CD8-positive, alpha-beta memory T cell (primary cell): ENCODE results near the gene SLC30A2. TPM values are rescaled to one million over a fixed set of nuclear protein-coding genes. Genes with fewer than 3 reads are reported as not detected.

Experiments used
- CTCF ChIA-PET: fragments of 350-600 bp; sonication (Branson Sonifier 250); formaldehyde crosslinking; loops from one replicate; lab custom pipeline; 2021; ENCODE audit warnings: antibody characterized with exemption; lab: Charles Lee
- POLR2A ChIA-PET: fragments of 350-600 bp; sonication (Branson Sonifier 250); formaldehyde crosslinking; loops from one replicate; lab custom pipeline; 2021; ENCODE audit warnings: antibody characterized with exemption; lab: Charles Lee
- DNase-seq, 5 donors: peaks; one replicate each; pipeline versions ENCODE4 v3.0.0 to v3.0.0-alpha.2; 2020 to 2022; ENCODE audit warnings: mixed read lengths in 1 of 5
- H3K27ac ChIP-seq: one replicate; pipeline ENCODE4 v1.7.0; 2013; ENCODE audit warnings: low read depth, mild to moderate bottlenecking, low read length, moderate library complexity
- H3K27me3 ChIP-seq: 2 replicates; pipeline ENCODE4 v1.7.0; 2013; ENCODE audit warnings: low read length, mild to moderate bottlenecking; ENCODE audit not compliant: insufficient read depth, poor library complexity, severe bottlenecking
- H3K36me3 ChIP-seq: 2 replicates; pipeline ENCODE4 v1.7.0; 2013; ENCODE audit warnings: mild to moderate bottlenecking, low read length, moderate library complexity; ENCODE audit not compliant: insufficient read depth
- H3K4me1 ChIP-seq: 2 replicates; pipeline ENCODE4 v1.7.0; 2013; ENCODE audit warnings: mild to moderate bottlenecking, low read length, moderate library complexity; ENCODE audit not compliant: insufficient read depth
- H3K4me3 ChIP-seq: 2 replicates; pipeline ENCODE4 v1.7.0; 2013; ENCODE audit warnings: mild to moderate bottlenecking, low read length
- H3K9me3 ChIP-seq: 2 replicates; pipeline ENCODE4 v1.7.0; 2013; ENCODE audit warnings: mild to moderate bottlenecking, low read length
- H3K27ac Mint-ChIP-seq, 8 donors: one replicate each; pipeline ENCODE4 v1.8.0; 2020 to 2021; ENCODE audit warnings: mixed read lengths in 8 of 8, mild to moderate bottlenecking in 6 of 8, inconsistent platforms in 3 of 8, moderate library complexity in 3 of 8
- H3K27me3 Mint-ChIP-seq, 2 donors: one replicate each; pipeline ENCODE4 v1.8.0; 2020 to 2021; ENCODE audit warnings: mixed read lengths in 2 of 2, mild to moderate bottlenecking in 1 of 2, moderate library complexity in 1 of 2
- H3K36me3 Mint-ChIP-seq, 3 donors: one replicate each; pipeline ENCODE4 v1.8.0; 2020 to 2021; ENCODE audit warnings: mixed read lengths in 3 of 3, inconsistent platforms in 1 of 3, mild to moderate bottlenecking in 1 of 3
- H3K4me1 Mint-ChIP-seq, 3 donors: one replicate each; pipeline ENCODE4 v1.8.0; 2020 to 2021; ENCODE audit warnings: mixed read lengths in 3 of 3, inconsistent platforms in 1 of 3, mild to moderate bottlenecking in 1 of 3
- H3K4me3 Mint-ChIP-seq, 7 donors: one replicate each; pipeline ENCODE4 v1.8.0; 2020 to 2021; ENCODE audit warnings: mixed read lengths in 7 of 7, mild to moderate bottlenecking in 6 of 7, moderate library complexity in 4 of 7, inconsistent platforms in 2 of 7
- H3K9me3 Mint-ChIP-seq, 5 donors: one replicate each; pipeline ENCODE4 v1.8.0; 2020 to 2022; ENCODE audit warnings: mixed read lengths in 5 of 5, mild to moderate bottlenecking in 3 of 5, moderate library complexity in 2 of 5, inconsistent platforms in 1 of 5
- polyA plus RNA-seq: library from polyadenylated mRNA; unstranded; fragments of 300-500 nt; fragmentation: Illumina TruSeq; gene quantifications from one replicate; pipeline ENCODE4 v1.2.3, GENCODE V29; 2021
- total RNA-seq, 2 experiments: library from RNA; stranded (reverse); gene quantifications; one replicate each; pipeline ENCODE4 v1.2.3, GENCODE V29; 2021

The SLC30A2 gene
- total and polyA plus RNA-seq, 3 experiments from 2014 or later, result not detected

DNA sequence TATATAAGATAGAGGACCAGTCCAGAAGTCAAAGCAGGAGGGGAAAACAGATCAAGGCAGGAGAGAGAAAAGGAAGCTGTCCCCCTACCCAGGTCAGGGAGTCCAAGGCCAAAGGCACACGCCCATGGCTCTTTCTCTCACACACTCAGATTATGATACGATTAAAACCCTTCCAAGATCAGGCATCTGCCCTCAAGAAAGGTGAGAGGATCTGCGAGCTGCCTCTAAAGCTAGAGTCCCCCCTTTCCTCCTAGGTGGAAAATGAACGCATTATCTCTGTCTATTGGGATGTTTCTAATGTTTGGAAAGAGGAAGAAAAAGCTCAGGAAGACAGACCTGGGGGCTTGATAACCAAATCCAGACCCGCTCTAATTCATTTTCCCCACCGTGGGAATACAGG, 55.7 kb downstream of the SLC30A2 start:
- peak overlapping the region; percentile 57 for H3K27ac ChIP-seq
- no peak for DNase-seq
- no peaks in the 10 kb centered on the region for H3K27me3 ChIP-seq
- ChIA-PET POLR2A (no interaction called here), CTCF (interaction anchor here (0.9 to 5.8 kb wide), 5 partner anchors 7 to 95 kb away, joined by 3 to 48 read pairs (median 4); partner anchors contain the start of gene PAFAH2)
- H3K27me3 Mint-ChIP-seq, result no peaks in the 10 kb centered on the region
- H3K9me3 Mint-ChIP-seq, result no peaks in the 10 kb centered on the region
- peaks cover 6% of the 10 kb centered on the region for H3K36me3 ChIP-seq
- H3K4me3 ChIP-seq, result peak overlapping the region; percentile 81
- peak overlapping the region; percentile 66 to 99 (median 95) for H3K27ac Mint-ChIP-seq
- H3K36me3 Mint-ChIP-seq, result peaks cover 7 to 40% (median 23%) of the 10 kb centered on the region in 3 donors
- peaks cover 68% of the 10 kb centered on the region for H3K4me1 ChIP-seq
- no peaks in the 10 kb centered on the region for H3K9me3 ChIP-seq
- peaks cover 65 to 80% (median 79%) of the 10 kb centered on the region in 3 donors for H3K4me1 Mint-ChIP-seq
- H3K4me3 Mint-ChIP-seq, result peak overlapping the region; percentile 77 to 96 (median 91)

DNA sequence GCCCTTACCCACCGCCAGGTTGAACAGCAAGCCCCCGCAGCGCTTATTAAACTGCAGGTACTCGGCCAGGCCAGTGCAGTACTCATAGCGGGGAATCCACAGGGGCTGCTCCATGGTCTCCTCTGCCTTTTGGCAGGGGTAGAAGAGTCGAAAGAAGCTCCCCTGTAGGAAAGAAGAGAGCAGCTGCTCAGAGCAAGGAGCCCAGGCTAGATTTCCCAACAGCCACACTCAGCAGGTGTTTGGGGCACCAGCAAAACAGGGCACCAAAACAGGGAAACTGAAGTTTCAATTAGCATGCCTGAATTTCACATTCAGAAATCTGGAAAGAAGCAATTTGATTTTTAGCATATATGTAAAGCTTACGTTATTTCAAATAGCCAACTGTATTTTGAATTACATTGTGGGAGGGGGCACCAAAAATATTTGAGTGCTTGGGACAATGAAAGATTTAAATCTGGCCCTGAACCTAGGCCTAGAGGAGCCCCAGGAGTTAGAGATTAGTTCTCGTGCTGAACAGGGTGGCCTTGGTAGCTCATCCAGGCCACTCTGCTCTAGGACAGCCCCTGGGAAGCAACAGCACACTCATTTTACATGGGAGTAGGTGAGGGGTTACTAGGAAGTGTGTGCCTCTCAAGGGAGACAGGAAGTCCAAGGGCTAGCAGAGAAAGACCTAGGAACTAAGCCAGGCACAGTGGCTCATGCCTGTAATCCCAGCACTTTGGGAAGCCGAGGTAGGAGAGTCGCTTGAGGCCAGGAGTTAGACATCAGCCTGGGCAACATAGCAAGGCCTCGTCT, 56.3 kb downstream of the SLC30A2 start:
- no peaks in the 10 kb centered on the region for H3K27me3 Mint-ChIP-seq
- peaks cover 71% of the 10 kb centered on the region for H3K4me1 ChIP-seq
- H3K4me1 Mint-ChIP-seq, result peaks cover 65 to 81% (median 77%) of the 10 kb centered on the region in 3 donors
- peaks cover 7 to 42% (median 23%) of the 10 kb centered on the region in 3 donors for H3K36me3 Mint-ChIP-seq
- peak overlapping the region; percentile 81 for H3K4me3 ChIP-seq
- H3K36me3 ChIP-seq, result peaks cover 9% of the 10 kb centered on the region
- CTCF ChIA-PET, result interaction anchor here (0.9 to 5.8 kb wide), 4 partner anchors 8 to 94 kb away, joined by 3 to 48 read pairs (median 11); partner anchors contain the start of gene PAFAH2
- H3K27me3 ChIP-seq, result no peaks in the 10 kb centered on the region
- POLR2A ChIA-PET, result interaction anchor here (2.5 kb wide), 1 partner anchor 8 kb away, joined by 22 read pairs; the partner anchor contains the start of gene PAFAH2
- H3K27ac Mint-ChIP-seq, result peak overlapping the region; percentile 58 to 99 (median 95)
- peak overlapping the region; percentile 57 for H3K27ac ChIP-seq
- H3K9me3 Mint-ChIP-seq, result no peaks in the 10 kb centered on the region
- no peaks in the 10 kb centered on the region for H3K9me3 ChIP-seq
- H3K4me3 Mint-ChIP-seq, result peak overlapping the region; percentile 77 to 96 (median 91)
- no peak for DNase-seq

DNA sequence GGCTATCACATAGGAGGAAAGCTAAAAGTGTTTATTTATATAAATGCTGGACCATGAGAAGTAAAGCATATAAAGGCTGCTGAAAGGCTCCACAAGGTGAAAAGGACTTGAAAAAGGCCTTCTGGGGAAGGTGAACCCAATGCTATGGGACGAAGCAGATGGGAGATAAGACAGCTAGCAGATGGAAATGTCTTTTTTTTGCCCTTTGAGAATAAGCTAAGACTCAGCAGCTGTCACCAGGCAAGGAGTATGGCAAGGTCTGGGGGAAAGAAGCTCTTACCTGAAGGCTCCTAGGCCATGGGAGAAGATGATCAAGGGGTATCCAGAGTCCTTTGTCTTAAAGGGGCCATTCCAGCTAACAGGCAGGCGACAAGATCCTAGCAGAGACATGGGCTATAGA, 58.0 kb downstream of the SLC30A2 start:
- Mint-ChIP-seq H3K27me3 (no peaks in the 10 kb centered on the region), H3K4me3 (peak overlapping the region in 5 of 7 donors; percentile 29 to 90 (median 71)), H3K9me3 (no peaks in the 10 kb centered on the region), H3K36me3 (peaks cover 11 to 49% (median 24%) of the 10 kb centered on the region in 3 donors), H3K4me1 (peaks cover 59 to 70% (median 65%) of the 10 kb centered on the region in 3 donors), H3K27ac (peak overlapping the region in 5 of 8 donors; percentile 29 to 80 (median 66))
- Histone ChIP-seq H3K4me3 (no peak overlapping the region), H3K4me1 (peaks cover 63% of the 10 kb centered on the region), H3K9me3 (no peaks in the 10 kb centered on the region), H3K36me3 (peaks cover 15% of the 10 kb centered on the region), H3K27ac (no peak overlapping the region), H3K27me3 (no peaks in the 10 kb centered on the region)
- no peak for DNase-seq
- POLR2A ChIA-PET, result interaction anchor here (2.5 kb wide), 1 partner anchor 10 kb away, joined by 22 read pairs; the partner anchor contains the start of gene PAFAH2
- CTCF ChIA-PET, result interaction anchor here (3.0 to 5.8 kb wide), 2 partner anchors 9 to 92 kb away, joined by 19 to 48 read pairs; partner anchors contain the start of gene PAFAH2

Other genes starting within 250 kb of the SLC30A2 start
- 10 to 100 TPM; 10.6 to 11.7 TPM for gene SELENON, start 245.9 kb downstream of the SLC30A2 start, total RNA-seq
- 4.6 TPM for gene SELENON, start 245.9 kb downstream of the SLC30A2 start, polyA plus RNA-seq
- 10 to 100 TPM; 30.2 to 33.5 TPM for gene MTFR1L, start 226.2 kb downstream of the SLC30A2 start, total RNA-seq
- gene MTFR1L, start 226.2 kb downstream of the SLC30A2 start, polyA plus RNA-seq, result 29.7 TPM
- 1 to 10 TPM; 7.3 to 7.4 TPM for gene AUNIP, start 186.7 kb downstream of the SLC30A2 start, total RNA-seq
- not detected for gene AUNIP, start 186.7 kb downstream of the SLC30A2 start, polyA plus RNA-seq
- gene PAQR7, start 170.4 kb downstream of the SLC30A2 start, total RNA-seq, result 1 to 10 TPM; 7.9 to 8.1 TPM
- 0.09 TPM for gene PAQR7, start 170.4 kb downstream of the SLC30A2 start, polyA plus RNA-seq
- 100 to 1,000 TPM; 306 to 325 TPM for gene STMN1, start 139.7 kb downstream of the SLC30A2 start, total RNA-seq
- gene STMN1, start 139.7 kb downstream of the SLC30A2 start, polyA plus RNA-seq, result 88.7 TPM
- 10 to 100 TPM; 11.8 to 12.1 TPM for gene PAFAH2, start 48.1 kb downstream of the SLC30A2 start, total RNA-seq
- 28.6 TPM for gene PAFAH2, start 48.1 kb downstream of the SLC30A2 start, polyA plus RNA-seq
- gene EXTL1, start 24.3 kb downstream of the SLC30A2 start, total RNA-seq, result not detected
- not detected for gene EXTL1, start 24.3 kb downstream of the SLC30A2 start, polyA plus RNA-seq
- not detected for gene TRIM63, start 21.5 kb upstream of the SLC30A2 start, total RNA-seq
- gene TRIM63, start 21.5 kb upstream of the SLC30A2 start, polyA plus RNA-seq, result not detected
- 10 to 100 TPM; 14.5 to 14.6 TPM for gene PDIK1L, start 65.7 kb upstream of the SLC30A2 start, total RNA-seq
- 4.2 TPM for gene PDIK1L, start 65.7 kb upstream of the SLC30A2 start, polyA plus RNA-seq
- not detected for gene FAM110D, start 113.0 kb upstream of the SLC30A2 start, total RNA-seq
- not detected for gene FAM110D, start 113.0 kb upstream of the SLC30A2 start, polyA plus RNA-seq
- not detected for gene C1orf232, start 122.8 kb upstream of the SLC30A2 start, total RNA-seq
- gene C1orf232, start 122.8 kb upstream of the SLC30A2 start, polyA plus RNA-seq, result not detected
- gene ZNF593, start 123.8 kb upstream of the SLC30A2 start, total RNA-seq, result 10 to 100 TPM; 86.4 to 87.9 TPM
- 26.2 TPM for gene ZNF593, start 123.8 kb upstream of the SLC30A2 start, polyA plus RNA-seq
- gene ZNF593OS, start 125.7 kb upstream of the SLC30A2 start, total RNA-seq, result not detected
- 0.85 TPM for gene ZNF593OS, start 125.7 kb upstream of the SLC30A2 start, polyA plus RNA-seq
- gene CNKSR1, start 131.4 kb upstream of the SLC30A2 start, total RNA-seq, result under 1 TPM; 0.37 to 0.86 TPM
- not detected for gene CNKSR1, start 131.4 kb upstream of the SLC30A2 start, polyA plus RNA-seq
- not detected for gene CATSPER4, start 144.5 kb upstream of the SLC30A2 start, total RNA-seq
- gene CATSPER4, start 144.5 kb upstream of the SLC30A2 start, polyA plus RNA-seq, result not detected
- gene CEP85, start 188.1 kb upstream of the SLC30A2 start, total RNA-seq, result 10 to 100 TPM; 28.8 to 29.7 TPM
- 7.7 TPM for gene CEP85, start 188.1 kb upstream of the SLC30A2 start, polyA plus RNA-seq
- 100 to 1,000 TPM; 447 to 472 TPM for gene SH3BGRL3, start 234.0 kb upstream of the SLC30A2 start, total RNA-seq
- 1,786 TPM for gene SH3BGRL3, start 234.0 kb upstream of the SLC30A2 start, polyA plus RNA-seq